HG03520 (cell line): ENCODE results near the gene NTF3.

Experiments used
- ATAC-seq: cut with Tn5 transposase; IDR thresholded peaks from one replicate; pipeline ENCODE4 v1.9.1; 2021; ENCODE audit warnings: mild to moderate bottlenecking, moderate library complexity; ENCODE audit not compliant: unreplicated experiment

The NTF3 gene

DNA sequence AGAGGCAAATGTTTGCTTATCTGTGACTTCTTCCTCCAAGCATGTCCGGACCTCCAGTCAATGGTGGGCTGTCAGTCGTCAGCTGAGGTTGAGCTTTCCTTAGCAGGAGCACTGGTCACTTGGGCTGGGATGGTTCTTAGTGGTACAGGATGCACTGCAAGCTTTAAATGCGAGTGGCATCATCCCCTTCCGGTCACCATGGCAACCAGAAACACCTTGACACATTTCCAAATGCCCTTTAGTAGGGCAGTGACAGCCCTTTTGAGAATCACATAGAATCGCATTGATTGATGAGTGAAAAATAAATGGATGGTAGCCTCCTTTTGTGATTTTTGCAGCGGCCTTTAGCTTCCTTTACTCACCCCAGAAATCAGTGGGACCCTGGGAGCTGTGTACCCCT lies 24.1 kb downstream of the NTF3 start:
- ATAC-seq = no peak

DNA sequence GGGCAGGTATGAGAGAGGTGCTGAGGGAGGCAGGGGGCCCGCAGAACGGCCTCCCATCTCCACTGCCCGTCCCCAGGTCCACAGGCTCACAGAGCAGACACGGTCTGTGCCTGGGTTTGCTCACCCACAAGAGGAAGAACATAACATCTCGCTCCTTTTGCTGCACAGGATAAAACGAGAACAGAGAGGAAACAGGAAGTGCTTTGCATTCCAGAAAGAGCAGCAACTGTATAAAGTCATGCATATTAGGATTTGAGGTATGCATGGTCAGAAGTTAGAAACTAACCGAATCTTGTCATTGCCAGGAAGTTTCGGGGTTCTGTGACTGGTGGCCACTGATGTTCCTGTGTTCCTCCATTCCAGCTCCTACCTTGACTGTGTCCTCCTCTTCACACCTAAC lies 25.0 kb downstream of the NTF3 start:
- no peak for ATAC-seq

DNA sequence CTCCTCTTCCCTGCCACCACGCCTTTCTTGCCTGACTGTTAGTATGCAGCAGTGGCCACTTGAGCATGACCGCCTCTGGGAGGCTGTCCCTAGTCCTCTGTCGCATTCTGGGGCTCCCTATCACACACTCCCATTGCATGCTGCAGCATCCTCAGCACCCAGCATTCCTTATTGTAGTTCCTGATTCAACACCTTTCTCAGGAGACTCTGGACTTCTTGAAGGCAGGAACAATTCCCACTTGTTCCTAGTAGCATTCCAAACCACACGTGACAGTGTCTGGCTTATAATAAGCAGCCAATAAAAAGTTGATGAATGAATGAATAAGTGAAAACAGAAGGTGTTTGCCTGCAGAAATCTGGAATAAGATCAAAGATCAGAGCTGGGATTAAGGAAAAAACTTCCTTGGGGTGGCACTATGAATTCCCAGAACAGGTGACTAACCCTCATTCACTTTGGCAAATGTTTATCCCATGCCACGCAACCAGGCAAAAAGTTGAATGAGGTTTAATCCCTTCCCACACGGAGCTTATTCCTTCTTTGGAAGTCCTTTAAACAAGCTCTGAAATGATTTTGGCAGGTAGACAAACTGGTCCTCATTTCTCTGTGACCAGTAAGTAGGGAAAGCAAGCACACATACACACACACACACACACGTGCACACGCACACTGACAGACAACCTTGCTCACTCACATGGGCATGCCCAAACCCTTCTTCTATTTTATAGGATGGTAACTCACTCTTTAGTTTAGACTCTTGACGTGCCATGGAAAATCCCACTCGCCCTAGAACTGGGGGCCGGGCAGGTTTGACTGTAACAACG lies 26.5 kb downstream of the NTF3 start:
- ATAC-seq = no peak

DNA sequence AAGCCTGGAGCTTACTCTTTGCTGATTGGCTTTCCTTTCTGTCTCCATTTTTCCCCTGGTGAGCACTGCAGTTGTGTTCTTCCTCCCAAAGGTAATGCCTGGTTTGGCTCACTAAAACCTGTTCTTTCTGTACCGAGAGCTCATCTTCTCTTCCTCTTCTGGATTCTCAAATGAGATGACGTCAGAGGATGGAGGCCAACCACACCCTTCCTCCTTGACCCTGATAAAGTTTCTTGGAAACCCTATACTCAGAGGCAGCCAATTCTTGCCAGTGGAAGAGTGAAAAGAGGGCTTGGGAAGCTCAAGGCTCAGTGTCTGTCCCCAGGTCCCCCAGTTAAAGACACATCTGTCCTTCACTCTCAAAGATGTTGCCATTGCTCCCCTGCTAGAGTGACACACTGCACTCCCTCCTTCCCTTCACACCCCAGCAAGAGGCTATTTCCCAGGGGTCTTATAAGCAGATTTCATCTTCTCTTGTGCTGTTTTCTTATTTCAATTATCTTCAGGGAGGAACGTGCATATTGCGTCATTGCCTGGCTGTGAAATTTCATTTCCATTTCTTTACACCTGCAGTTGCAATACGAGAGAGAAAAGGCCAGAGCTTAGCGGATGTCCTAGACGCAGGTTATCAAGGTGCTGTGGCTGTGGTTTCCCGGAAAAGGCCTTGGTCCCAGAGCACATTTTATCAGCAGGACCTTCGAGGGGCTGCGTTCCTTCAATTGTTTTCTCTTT lies 27.3 kb downstream of the NTF3 start:
- no peak for ATAC-seq

DNA sequence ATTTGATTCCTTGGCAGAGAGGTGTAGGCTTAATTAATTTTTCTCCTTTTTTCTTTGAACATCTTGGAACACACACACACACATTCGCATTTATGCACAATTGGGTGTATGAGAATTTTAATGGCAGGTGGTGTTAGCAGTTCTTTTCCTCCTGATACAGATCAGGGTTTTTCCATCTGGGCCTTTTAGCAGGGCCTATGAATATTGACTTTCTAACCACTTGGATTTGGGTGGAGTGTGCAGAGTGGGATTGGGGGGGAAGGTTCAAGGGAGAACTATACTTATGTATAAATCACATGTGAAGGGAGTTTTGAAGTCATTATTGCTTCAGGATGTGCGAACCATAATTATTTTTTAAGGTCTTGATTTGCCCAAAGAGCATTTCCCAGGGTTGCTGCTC lies 28.9 kb downstream of the NTF3 start:
- ATAC-seq = no peak

DNA sequence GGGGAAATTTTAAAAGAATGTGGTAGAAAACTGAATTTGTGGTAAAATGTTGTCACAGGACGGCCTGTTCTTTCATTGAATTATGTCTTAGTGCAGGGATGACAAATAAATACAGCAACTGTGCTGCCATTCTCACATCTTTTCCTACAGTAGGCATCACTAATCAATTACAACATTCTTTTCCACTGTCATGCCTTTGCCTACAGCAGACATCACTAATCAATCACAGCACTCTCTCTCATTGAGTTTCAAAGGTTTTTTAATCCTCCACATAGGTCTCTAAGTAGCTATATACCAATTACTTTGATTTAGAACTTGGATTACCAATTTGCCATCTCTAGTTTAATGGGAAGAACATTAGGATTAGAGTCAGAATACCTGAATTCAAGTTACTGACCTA lies 30.1 kb downstream of the NTF3 start:
- no peak for ATAC-seq

DNA sequence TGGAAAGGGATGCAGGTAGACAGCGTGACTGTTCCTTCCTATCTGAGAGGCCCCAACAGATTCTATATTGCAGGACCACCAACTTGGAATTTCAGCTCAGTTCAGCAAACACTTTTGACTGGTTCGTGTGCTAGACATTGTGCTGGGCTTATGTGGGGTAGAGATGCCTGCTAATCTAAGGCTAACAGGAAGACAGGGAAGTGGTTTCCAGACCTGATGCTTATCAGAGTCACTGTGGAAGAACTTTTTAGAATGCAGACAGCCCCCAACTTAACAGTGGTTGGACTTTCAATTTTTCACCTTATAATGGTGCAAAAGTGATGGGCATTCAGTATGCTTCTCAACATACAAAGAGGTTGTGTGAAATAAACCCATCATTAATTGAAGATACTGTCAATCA lies 32.2 kb downstream of the NTF3 start:
- ATAC-seq = no peak

DNA sequence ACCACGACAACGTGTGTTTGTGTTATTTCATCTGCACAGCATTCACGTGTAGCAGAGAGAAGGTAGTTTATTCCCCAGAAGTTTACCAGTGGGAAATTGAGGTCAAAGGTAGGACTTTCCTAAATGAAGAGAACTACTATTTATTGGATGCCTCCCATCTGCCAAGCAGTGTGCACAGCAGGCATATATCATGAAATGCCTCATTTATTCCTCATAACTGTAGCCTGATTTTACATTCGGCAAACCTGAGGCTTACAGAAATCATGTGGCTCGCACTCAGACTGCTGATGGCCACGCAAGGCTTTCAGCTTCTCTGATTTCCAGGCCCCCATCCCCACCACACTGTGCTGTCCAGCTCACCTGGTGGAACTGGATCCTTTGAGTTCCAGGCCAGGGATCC lies 33.5 kb downstream of the NTF3 start:
- no peak for ATAC-seq

DNA sequence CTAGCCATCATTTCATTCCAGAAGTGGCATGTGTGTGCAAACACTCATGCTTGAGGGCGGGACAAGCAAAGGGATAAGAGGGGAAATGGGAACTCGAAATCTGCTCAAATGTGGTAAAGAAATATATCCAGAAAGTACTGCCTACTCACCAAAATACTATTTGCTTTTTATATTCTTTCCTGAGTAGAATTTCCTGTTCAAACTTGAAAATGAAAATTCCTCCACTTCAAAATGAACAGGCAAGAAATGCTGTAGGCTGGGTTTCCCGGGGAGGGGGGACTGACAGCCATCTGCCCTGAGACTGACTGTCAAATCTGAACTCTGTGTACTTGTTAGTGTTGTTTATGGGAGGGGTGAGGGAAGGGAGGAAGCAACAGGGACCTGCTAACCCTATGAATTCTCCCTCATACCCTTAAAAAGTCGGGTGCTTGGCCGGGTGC lies 34.6 kb downstream of the NTF3 start:
- no peak for ATAC-seq

DNA sequence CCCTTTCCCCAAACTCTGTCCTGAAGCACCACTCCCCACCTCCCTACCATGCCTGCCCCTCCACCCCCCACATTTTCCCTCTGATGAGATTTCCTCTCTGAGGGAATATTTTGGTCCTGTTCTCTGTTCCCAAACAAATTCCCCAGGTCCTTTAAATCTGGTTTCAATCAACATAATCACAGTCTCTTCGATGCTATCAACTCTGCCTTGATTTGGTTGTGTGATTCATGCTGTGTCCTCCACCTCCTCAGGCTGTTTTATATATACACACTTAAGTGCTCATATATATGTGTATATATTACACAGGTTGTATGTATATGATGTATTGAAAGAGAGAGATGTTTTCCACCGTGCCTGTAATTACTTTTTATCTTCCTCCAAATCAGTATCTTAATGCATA lies 36.0 kb downstream of the NTF3 start:
- ATAC-seq = no peak

DNA sequence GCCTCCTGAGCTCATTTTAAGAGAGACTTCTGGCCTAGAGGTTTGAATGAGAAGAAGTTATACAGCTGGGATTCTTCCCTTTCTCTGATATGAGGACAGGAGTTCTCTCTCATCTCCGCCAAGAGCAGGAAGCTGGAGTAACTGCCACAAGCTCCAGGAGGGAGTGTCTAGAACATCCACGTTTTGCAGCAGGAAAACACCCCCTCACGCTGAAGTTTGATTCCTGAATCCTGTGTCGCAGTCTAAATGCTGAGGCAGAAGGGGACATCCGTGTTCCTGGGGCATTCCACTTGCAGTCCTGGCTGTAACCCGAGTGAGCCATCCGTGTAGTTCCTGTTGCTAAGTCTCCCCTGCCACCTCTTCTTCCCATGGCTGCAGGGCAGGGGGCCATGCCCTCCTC lies 38.3 kb downstream of the NTF3 start:
- ATAC-seq = no peak

DNA sequence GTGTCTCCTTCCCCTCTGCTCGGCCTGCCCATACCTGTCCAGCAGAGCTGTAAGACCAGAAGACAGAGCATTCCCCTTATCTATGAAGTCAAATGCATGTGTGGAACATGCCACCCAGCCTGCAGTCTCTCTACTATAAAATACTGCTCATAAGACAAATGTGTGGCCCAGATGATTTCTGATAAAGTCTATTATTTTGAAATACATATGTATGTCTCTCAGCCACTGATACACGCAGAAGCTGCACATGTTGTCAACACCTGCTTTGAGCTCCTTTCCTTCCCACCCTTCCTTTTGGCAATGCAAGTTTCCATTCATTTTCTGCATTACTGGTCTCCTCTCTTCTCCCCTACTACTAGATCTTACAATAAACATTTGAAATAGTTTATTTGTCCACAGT lies 38.8 kb downstream of the NTF3 start:
- ATAC-seq = no peak

DNA sequence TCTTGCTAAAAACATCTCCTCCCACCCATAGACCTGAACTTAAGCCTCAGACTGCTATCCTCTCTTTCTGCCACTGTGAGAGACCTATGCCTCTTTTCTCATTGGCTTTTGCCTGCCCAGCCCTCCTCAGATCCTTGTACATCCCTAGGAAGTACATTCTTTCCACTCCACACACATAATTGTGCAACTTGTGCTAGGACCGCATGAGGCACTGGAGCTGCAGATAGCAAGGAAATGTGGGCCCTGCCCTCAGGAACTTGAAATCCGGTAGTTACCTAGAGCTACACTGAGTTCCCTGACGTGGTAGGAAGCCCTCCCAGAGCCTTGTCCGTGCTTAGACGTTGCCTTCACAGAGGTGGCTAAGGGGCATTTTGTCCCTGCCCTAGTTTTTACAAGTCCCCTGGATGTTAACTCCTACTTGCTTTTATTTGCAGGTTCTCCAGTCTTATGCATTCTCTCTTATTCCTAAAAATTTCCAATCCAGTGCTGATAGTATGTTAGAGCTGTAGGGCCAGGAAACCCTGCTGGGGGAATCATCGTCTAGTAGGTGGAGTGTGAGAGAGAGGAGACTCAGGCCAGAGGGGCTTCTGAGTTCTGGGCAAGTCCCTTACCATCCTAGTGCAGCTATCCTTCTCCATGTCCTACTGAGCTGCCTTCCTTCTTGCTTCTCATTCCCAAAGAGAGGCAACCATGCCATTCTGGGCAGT lies 41.3 kb downstream of the NTF3 start:
- no peak for ATAC-seq

DNA sequence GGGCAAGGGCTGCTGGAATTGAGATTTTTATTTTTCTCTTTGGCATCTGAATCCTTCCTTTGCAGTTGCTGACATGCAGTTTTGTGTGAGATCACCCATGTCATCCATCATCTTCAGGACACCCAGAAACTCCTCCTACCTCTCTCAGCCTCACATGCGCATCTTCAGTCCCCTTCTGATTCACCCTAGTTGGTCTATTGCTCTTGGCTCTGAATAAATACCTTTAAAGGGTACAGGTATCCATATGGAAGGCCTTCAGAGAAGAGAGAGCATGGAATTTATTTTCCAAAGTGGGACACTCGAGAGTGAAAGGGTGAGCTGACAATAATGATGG lies 41.8 kb downstream of the NTF3 start:
- no peak for ATAC-seq

DNA sequence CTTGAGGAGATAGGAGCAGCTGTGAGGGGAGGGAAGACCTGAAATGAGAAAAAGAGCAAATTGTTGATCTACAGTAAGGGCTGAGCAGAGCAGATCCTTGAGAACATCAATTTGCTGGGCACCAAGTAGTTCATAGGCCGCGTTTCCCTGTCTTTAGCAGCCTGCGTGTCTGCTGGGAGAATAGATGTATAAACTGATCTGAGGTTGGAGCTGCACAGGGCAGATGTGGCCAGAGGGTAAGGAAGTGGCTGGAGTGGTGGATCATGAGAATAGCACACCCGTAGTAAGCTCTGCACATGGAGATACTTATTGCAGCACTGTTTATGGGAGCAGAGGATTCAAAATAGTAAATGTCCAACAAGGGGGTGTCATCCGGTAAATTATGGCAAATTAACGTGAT lies 44.4 kb downstream of the NTF3 start:
- ATAC-seq = no peak

DNA sequence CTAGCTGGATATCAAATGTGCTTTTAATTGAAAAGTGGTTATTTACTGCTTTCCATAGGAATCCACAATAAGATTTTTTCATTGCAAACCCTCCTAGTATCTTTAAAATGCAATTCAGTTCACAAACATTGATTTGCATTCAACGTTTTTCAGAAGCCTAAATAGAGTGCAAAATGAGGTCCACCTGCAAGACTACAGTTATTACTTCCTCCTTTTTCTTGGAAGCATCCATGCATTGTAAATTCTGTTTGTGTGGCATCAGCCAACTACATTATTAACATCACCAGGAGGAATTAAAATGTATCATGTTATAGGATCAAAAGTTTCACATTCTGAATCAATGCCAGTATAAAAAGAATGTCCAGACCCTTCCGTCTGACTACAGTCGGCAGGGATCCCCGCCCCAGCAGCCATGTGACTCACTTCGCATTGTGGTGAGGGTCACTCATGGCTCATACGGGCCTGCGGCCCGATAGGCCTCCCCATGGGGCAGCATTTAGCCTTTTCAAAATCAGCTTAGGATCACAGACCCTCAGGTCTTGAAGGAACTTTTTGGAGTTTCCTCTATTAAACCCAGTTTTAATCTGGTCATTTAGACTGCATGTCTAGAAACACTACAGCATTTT lies 46.3 kb downstream of the NTF3 start:
- no peak for ATAC-seq

DNA sequence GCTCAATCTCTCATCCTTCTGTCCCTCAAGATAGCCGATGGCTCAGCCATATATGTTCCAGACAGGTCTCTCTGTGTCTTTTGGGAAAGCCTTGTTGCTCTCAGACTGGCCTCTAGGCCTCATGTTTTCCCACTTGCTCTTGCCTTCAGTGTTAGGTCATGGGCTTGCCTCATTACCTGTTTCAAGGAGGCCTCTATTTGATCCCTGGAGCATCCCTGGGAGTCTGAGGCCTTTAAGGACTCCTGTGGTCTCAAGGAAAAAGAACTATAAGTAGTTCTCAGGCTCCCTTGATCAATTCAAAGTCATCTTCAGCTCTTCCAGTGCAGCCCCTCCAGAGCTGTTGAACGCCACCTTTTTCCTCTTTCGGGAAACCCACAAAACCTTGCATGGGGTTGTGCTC lies 47.9 kb downstream of the NTF3 start:
- no peak for ATAC-seq

DNA sequence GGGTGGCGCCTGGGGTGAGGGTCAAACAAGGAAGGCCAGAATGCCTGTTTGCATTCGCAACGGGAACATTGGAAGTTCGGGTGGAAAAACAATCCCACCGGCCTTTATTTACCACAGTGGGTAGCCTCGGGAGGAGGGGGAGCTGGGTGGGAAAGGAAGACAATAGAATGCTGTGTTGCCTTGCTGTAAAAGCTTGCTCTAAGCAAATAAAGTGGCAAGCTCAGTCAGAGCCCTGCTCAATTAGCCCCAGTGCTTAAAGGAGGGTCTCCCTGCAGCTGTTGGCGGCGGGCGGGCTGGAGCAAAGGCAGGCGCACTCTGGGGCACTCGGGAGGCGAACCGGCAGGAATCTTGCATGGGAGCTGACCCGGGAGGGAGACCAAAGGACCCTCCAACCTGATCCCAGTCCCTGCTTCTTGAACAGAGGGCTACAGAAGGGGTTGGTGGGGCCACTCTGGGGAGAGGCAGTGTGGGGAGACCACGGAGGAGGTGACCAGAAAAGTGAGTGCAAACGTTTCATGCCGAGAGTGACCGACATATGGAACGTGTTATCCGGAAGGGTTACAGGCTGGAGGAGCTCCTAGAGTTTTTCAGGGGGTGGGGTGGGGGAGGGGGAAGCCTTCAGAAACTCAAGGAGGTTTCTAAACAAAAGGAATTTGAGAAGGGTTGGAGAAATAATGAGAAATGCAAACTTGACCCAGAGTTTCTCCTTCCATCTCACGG lies 48.5 kb downstream of the NTF3 start:
- ATAC-seq = no peak

DNA sequence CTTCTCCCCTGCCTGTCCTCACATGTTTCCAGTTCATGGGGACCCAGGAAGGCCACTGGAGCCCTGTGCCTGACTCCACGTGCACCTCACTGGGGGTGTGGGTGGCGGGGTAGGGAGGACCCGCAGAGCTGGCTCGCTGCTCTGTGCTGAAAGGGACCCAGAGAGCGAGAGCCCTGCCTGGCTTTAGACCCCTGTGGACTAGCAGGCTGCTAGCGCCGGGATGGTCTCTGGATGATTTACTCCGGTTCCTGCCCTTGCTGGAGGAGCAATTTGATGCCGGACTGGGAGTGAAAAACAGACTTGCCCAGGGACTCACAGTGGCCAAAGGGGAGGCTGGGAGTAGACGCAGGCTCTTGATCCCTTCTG lies 49.0 kb downstream of the NTF3 start:
- ATAC-seq = no peak

DNA sequence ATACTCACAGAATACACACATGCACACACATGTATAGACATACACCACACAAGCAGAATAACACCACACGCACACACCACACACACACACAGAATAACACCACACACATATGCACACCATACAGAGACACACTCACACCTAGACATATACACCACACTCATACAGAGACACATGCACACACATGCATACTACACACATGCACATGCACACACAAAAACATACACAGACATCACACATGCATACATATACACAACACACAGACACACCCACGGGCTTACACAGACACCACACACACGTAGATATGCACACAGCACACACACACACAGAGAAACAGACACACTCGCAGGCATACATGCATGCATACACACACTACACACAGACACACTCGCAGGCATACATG lies 49.7 kb downstream of the NTF3 start:
- no peak for ATAC-seq

DNA sequence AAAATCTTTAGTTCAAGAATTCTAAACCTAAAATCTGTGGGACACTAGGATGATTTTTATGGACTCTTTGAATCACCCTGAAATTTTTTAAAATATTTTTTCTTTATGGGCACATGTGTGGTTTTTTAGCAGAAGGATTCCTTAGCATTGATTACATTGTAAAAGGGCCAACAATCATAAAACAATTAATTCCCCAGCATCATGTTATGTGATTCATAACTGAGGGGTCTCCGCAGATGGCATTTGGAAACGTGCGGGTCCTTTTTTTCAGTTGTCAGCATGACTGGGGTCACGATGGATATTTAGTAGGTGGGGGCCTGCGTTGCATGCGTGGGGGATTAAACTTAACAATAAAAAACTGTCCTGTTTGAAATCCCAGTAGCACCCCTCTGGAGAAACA lies 52.5 kb downstream of the NTF3 start:
- ATAC-seq = no peak
